Heart right ventricle (tissue), 16 donors: ENCODE data around the gene EEPD1. TPM values are rescaled to one million over a fixed set of nuclear protein-coding genes. Genes with fewer than 3 reads are reported as not detected.
A peak's percentile ranks its signal among the peaks of the same experiment; 100 is the strongest.

Experiments used
- ATAC-seq, 8 donors: fragments of 200-7000 bp; cut with Tn5 transposase; one replicate each; pipeline ENCODE4 v1.9.1; 2020; ENCODE audit warnings: mild to moderate bottlenecking in 8 of 8, moderate library complexity in 8 of 8, moderate number of reproducible peaks in 1 of 8
- DNase-seq, 2 donors: peaks; one replicate each; pipeline ENCODE4 v3.0.0-alpha.2; 2020
- H3K27ac ChIP-seq, 10 donors: fragments of 200-600 bp; sonication (generic) in 2 of 10; one replicate each; pipeline versions ENCODE4 v1.5.0 to v1.8.0; 2020 to 2022; ENCODE audit warnings: mild to moderate bottlenecking in 3 of 10
- H3K27me3 ChIP-seq, 7 donors: fragments of 200-600 bp; one replicate each; pipeline ENCODE4 v1.8.0; 2021 to 2022; ENCODE audit warnings: mild to moderate bottlenecking in 2 of 7
- H3K36me3 ChIP-seq, 9 donors: fragments of 200-600 bp; sonication (generic) in 1 of 9; one replicate each; pipeline versions ENCODE4 v1.5.0 to v1.8.0; 2020 to 2022; ENCODE audit warnings: mild to moderate bottlenecking in 2 of 9
- H3K4me1 ChIP-seq, 9 donors: fragments of 200-600 bp; sonication (generic) in 1 of 9; one replicate each; pipeline versions ENCODE4 v1.5.0 to v1.8.0; 2020 to 2022; ENCODE audit warnings: mild to moderate bottlenecking in 4 of 9
- H3K4me3 ChIP-seq, 10 donors: fragments of 200-600 bp; sonication (generic) in 2 of 10; one replicate each; pipeline versions ENCODE4 v1.5.0 to v1.8.0; 2020 to 2022; ENCODE audit warnings: mild to moderate bottlenecking in 7 of 10, moderate library complexity in 2 of 10
- H3K9me3 ChIP-seq, 11 donors: fragments of 200-600 bp in 10 of 11; sonication (generic) in 2 of 11; one replicate each; pipeline versions ENCODE4 v1.5.0 to v1.8.0; 2013 to 2022; ENCODE audit warnings: mild to moderate bottlenecking in 2 of 11, control low read depth in 1 of 11, moderate library complexity in 1 of 11
- CTCF ChIP-seq, 9 donors: fragments of 200-600 bp; sonication (generic) in 2 of 9; IDR thresholded peaks; one replicate each; pipeline versions ENCODE4 v1.5.0 to v1.8.0; 2021 to 2022; ENCODE audit warnings: antibody characterized with exemption in 9 of 9, mild to moderate bottlenecking in 5 of 9, moderate library complexity in 1 of 9
- WGBS, 2 donors: extraction: QIAGEN DNeasy Blood & Tissue Kit; methylation state at CpG; one replicate each; pipeline ENCODE4 v1.1.7; 2013; ENCODE audit warnings: inconsistent platforms in 1 of 2; 5-methylcytosine and 5-hydroxymethylcytosine counted together
- intact Hi-C, 10 donors: fragments of 100-400 bp; cut with DNase I; formaldehyde crosslinking; loops; one replicate each; pipeline versions ENCODE4 v1.11.1 to v1.14.2; 2022
- polyA plus RNA-seq, 2 donors: library from polyadenylated mRNA; stranded (reverse); fragments of 200-250 nt; gene quantifications; one replicate each; pipeline ENCODE4 v1.2.3, GENCODE V29; 2013
- total RNA-seq, 10 donors: library from RNA; stranded (reverse); fragmentation: NEBNext Ultra II Directional in 3 of 10; extraction: Animal tissue kit (Norgen Biotek cat#: 25700) in 3 of 10; gene quantifications; one replicate each; pipeline versions ENCODE4 v1.2.1 to v1.2.4, GENCODE V29; 2021 to 2023
- donor health status: Arrhythmogenic right ventricular cardiomyopathy.
- donor health status: ischemic (EF 13 %, LVEDD 7.1; RV severe dilation, severe dysfunction).
- donor health status: healthy with polysubstance abuse.
- donor health status: DM: no; HTN: yes; CAD: no.
- donor health status: DM: no; HTN: no; CAD: no.
- donor health status: ischemic (EF 25% LVEDD 6.9; RV normal size, moderate dysfunction).
- donor health status: ischemic (EF 25% LVEDD 5.7; RV mildly dilated, moderate dysfunction).
- donor health status: healthy.
- donor health status: DM: yes; HTN: yes; CAD: no.
- donor health status: Ischemic cardiomyopathy.
- donor health status: ischemic (EF 35%, LVEDD 5.7; RV mildly dilated, moderate dysfunction).
- donor health status: nonischemic (EF 11% LVEDD 7.7; RV severe dilation, severe dysfunction).
- donor health status: DM: yes; HTN: yes; CAD: no.
- donor health status: PGD.
- donor health status: ischemic (EF 29% LVEDD 5.4; RV normal size, mild dysfunction).
- donor health status: nonischemic (EF 23%, LVEDD 6.1; RV moderate dilation, normal function).

The EEPD1 gene
- total and polyA plus RNA-seq, 12 donors: 6.1 to 15.2 (median 8.4) TPM

- 59 to 68% methylated on average over 4 of the region's 4 CpGs for WGBS, 2 donors
- Histone ChIP-seq H3K27ac (no peak overlapping the region), H3K4me3 (no peak overlapping the region), H3K4me1 (peaks cover 0 to 9% (median 0%) of the 10 kb centered on the region in 9 donors), H3K36me3 (no peaks in the 10 kb centered on the region), H3K27me3 (no peaks in the 10 kb centered on the region), H3K9me3 (peaks cover 0 to 5% (median 0%) of the 10 kb centered on the region in 11 donors)
- intact Hi-C loops: no loop called here
- ATAC-seq (peak in 4 of 8 donors; percentile 19 to 59 (median 28)), DNase-seq (no peak)
- no peak for TF ChIP-seq CTCF (IDR thresholded peaks at IDR 0.05)
These were observed 45.0 kb upstream of the EEPD1 start for GRCh38 chr7:36107926-36108631.

GRCh38 chr7:36109013-36109627 is 43.9 kb upstream of the EEPD1 start:
- intact Hi-C loops: no loop called here
- no peak for TF ChIP-seq CTCF (IDR thresholded peaks at IDR 0.05)
- DNase-seq (no peak), ATAC-seq (no peak)
- H3K36me3 ChIP-seq: no peaks in the 10 kb centered on the region
- H3K4me1 ChIP-seq: peaks cover 0 to 3% (median 0%) of the 10 kb centered on the region in 9 donors
- no peaks in the 10 kb centered on the region for H3K27me3 ChIP-seq
- WGBS, 2 donors: 92 to 93% methylated on average over 6 of the region's 6 CpGs
- H3K9me3 ChIP-seq: peaks cover 0 to 5% (median 0%) of the 10 kb centered on the region in 11 donors
- no peak overlapping the region for H3K27ac ChIP-seq
- no peak overlapping the region for H3K4me3 ChIP-seq

- Histone ChIP-seq H3K4me1 (peaks cover under 1 to 7% (median 5%) of the 10 kb centered on the region in 9 donors), H3K9me3 (peaks cover 0 to 5% (median 0%) of the 10 kb centered on the region in 11 donors), H3K27me3 (no peaks in the 10 kb centered on the region), H3K27ac (no peak overlapping the region), H3K36me3 (no peaks in the 10 kb centered on the region), H3K4me3 (no peak overlapping the region)
- ATAC-seq: no peak
- DNase-seq: no peak
- no peak for TF ChIP-seq CTCF (IDR thresholded peaks at IDR 0.05)
- intact Hi-C loops: loop anchor here in 1 of 10 donors (10.0 kb wide), 1 partner anchor 126 kb away; no protein-coding TSS in a partner anchor
- WGBS, 2 donors: 90 to 96% methylated on average over 3 of the region's 3 CpGs
These were observed 42.5 kb upstream of the EEPD1 start for GRCh38 chr7:36110584-36110983.

- peaks cover 0 to 5% (median 0%) of the 10 kb centered on the region in 11 donors for H3K9me3 ChIP-seq
- no peak overlapping the region for H3K4me3 ChIP-seq
- ATAC-seq (no peak), DNase-seq (no peak)
- H3K4me1 ChIP-seq: peaks cover 6 to 30% (median 26%) of the 10 kb centered on the region in 9 donors
- intact Hi-C loops: loop anchor here in 1 of 10 donors (10.0 kb wide), 1 partner anchor 128 kb away; no protein-coding TSS in a partner anchor
- WGBS, 2 donors: 86 to 91% methylated on average over 2 of the region's 2 CpGs
- H3K27me3 ChIP-seq: no peaks in the 10 kb centered on the region
- H3K27ac ChIP-seq: no peak overlapping the region
- TF ChIP-seq CTCF (IDR thresholded peaks at IDR 0.05): no peak
- H3K36me3 ChIP-seq: no peaks in the 10 kb centered on the region
These were observed 40.1 kb upstream of the EEPD1 start for GRCh38 chr7:36112969-36113368.
